Thoracic aorta (tissue), 2 donors: ENCODE measurements around the gene ATG2A. TPM values are rescaled to one million over a fixed set of nuclear protein-coding genes. Genes with fewer than 3 reads are reported as not detected.

Experiments
- ATAC-seq: fragments of 150-250 bp; one replicate; pipeline ENCODE4 v1.8.0; 2017; ENCODE audit warnings: low read depth; ENCODE audit not compliant: insufficient number of reproducible peaks, low FRiP score
- DNase-seq: peaks from one replicate; pipeline ENCODE4 v3.0.0-alpha.2; 2020; ENCODE audit warnings: low spot score
- H3K27ac ChIP-seq, 2 donors: fragments of 200-600 bp; sonication (generic); 1 replicate in 1 of 2; 2 replicates in 1 of 2; pipeline ENCODE4 v1.5.1; 2016; ENCODE audit warnings: mild to moderate bottlenecking in 2 of 2, moderate library complexity in 2 of 2
- H3K27me3 ChIP-seq: fragments of 200-600 bp; sonication (generic); replicated peaks from 2 replicates; pipeline ENCODE4 v1.6.0; 2016; ENCODE audit warnings: mild to moderate bottlenecking; ENCODE audit not compliant: insufficient read depth
- H3K36me3 ChIP-seq: fragments of 200-600 bp; sonication (generic); one replicate; pipeline ENCODE4 v1.5.1; 2016
- H3K4me1 ChIP-seq, 2 donors: fragments of 200-600 bp; sonication (generic); 1 replicate in 1 of 2; 2 replicates in 1 of 2; pipeline versions ENCODE4 v1.5.1 to v1.6.0; 2016; ENCODE audit warnings: low read depth in 2 of 2, mild to moderate bottlenecking in 1 of 2; ENCODE audit not compliant: control insufficient read depth in 1 of 2
- H3K4me3 ChIP-seq: fragments of 200-600 bp; sonication (generic); 2 replicates; pipeline ENCODE4 v1.5.1; 2016; ENCODE audit warnings: mild to moderate bottlenecking
- H3K9me3 ChIP-seq: fragments of 200-600 bp; sonication (generic); 2 replicates; pipeline ENCODE4 v1.5.1; 2016
- total RNA-seq, 2 donors: library from RNA; depleted of rRNA; stranded (reverse); fragments of >200 nt; gene quantifications; one replicate each; pipeline versions ENCODE4 v1.1.0 to v1.2.3, GENCODE V29; 2016
- TF ChIP-seq, protein P1 (sequence below): fragments of 200-600 bp; sonication (generic); IDR thresholded peaks from one replicate; pipeline ENCODE4 v1.5.1; 2019; ENCODE audit warnings: antibody characterized with exemption

The ATG2A gene
- total RNA-seq, 2 donors from 2014 or later: 18.5 to 35.2 TPM

GRCh38 chr11:64888406-64888728 is 28.6 kb downstream of the ATG2A start:
- no peaks in the 10 kb centered on the region for H3K36me3 ChIP-seq
- H3K9me3 ChIP-seq: no peaks in the 10 kb centered on the region
- TF ChIP-seq, protein P1, sequence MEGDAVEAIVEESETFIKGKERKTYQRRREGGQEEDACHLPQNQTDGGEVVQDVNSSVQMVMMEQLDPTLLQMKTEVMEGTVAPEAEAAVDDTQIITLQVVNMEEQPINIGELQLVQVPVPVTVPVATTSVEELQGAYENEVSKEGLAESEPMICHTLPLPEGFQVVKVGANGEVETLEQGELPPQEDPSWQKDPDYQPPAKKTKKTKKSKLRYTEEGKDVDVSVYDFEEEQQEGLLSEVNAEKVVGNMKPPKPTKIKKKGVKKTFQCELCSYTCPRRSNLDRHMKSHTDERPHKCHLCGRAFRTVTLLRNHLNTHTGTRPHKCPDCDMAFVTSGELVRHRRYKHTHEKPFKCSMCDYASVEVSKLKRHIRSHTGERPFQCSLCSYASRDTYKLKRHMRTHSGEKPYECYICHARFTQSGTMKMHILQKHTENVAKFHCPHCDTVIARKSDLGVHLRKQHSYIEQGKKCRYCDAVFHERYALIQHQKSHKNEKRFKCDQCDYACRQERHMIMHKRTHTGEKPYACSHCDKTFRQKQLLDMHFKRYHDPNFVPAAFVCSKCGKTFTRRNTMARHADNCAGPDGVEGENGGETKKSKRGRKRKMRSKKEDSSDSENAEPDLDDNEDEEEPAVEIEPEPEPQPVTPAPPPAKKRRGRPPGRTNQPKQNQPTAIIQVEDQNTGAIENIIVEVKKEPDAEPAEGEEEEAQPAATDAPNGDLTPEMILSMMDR: no peak
- ATAC-seq: no peak
- H3K27ac ChIP-seq: no peak overlapping the region
- no peak for DNase-seq
- H3K4me3 ChIP-seq: peak overlapping the region; percentile 63
- H3K27me3 ChIP-seq: no peaks in the 10 kb centered on the region
- peaks cover 0 to 11% of the 10 kb centered on the region in 2 donors for H3K4me1 ChIP-seq

DNA sequence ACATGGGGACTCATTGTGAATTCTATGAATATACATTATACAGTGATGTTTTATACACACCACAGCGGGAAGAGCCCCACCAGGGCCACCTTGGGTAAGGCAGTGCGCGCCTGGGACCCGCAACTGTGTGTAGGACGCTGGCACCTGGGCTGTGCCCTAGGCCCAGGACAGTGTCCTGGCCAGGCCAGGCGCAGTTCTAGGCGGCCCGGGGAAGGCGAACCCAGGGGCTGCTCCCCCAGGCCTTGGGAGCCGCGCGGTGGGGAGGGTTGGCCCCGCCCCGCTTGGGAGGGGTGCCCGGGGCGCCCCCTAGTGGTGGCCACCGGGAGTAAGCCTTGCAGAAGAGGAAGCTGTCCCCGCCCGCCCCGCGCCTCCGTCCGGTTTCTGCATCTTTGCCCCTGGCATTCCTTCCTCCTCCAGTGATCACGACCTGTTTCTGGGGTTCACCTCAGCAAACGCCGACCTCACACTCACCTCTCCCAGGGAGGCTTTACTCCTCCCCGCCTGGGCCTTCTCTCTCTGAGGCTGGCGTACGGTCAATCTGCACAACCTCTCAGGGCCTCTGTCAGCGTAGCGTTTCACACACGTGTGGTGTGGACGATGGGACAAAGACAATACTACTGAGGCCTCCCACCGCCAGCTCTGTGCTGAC is 29.1 kb downstream of the ATG2A start:
- Histone ChIP-seq H3K4me1 (peaks cover 4 to 14% of the 10 kb centered on the region in 2 donors), H3K4me3 (peak overlapping the region; percentile 63), H3K27me3 (no peaks in the 10 kb centered on the region), H3K9me3 (no peaks in the 10 kb centered on the region), H3K36me3 (no peaks in the 10 kb centered on the region), H3K27ac (peak overlapping the region in 1 of 2 donors; percentile 50)
- ATAC-seq: no peak
- DNase-seq: no peak
- TF ChIP-seq, protein P1: peak; percentile 98

- peaks cover 10 to 14% of the 10 kb centered on the region in 2 donors for H3K4me1 ChIP-seq
- H3K4me3 ChIP-seq: peak overlapping the region; percentile 63
- DNase-seq: no peak
- no peaks in the 10 kb centered on the region for H3K27me3 ChIP-seq
- peak overlapping the region in 1 of 2 donors; percentile 50 for H3K27ac ChIP-seq
- no peak for ATAC-seq
- TF ChIP-seq, protein P1: no peak
- H3K36me3 ChIP-seq: no peaks in the 10 kb centered on the region
- H3K9me3 ChIP-seq: no peaks in the 10 kb centered on the region
These were observed 29.7 kb downstream of the ATG2A start for GRCh38 chr11:64887234-64887756.

- H3K27me3 ChIP-seq: no peaks in the 10 kb centered on the region
- H3K27ac ChIP-seq: no peak overlapping the region
- peaks cover 14 to 22% of the 10 kb centered on the region in 2 donors for H3K4me1 ChIP-seq
- H3K9me3 ChIP-seq: no peaks in the 10 kb centered on the region
- DNase-seq (no peak), ATAC-seq (no peak)
- TF ChIP-seq, protein P1: no peak
- no peaks in the 10 kb centered on the region for H3K36me3 ChIP-seq
- H3K4me3 ChIP-seq: no peak overlapping the region
These were observed 31.4 kb downstream of the ATG2A start for GRCh38 chr11:64885367-64886286.

- Histone ChIP-seq H3K36me3 (no peaks in the 10 kb centered on the region), H3K9me3 (no peaks in the 10 kb centered on the region), H3K27me3 (no peaks in the 10 kb centered on the region), H3K27ac (peak overlapping the region; percentile 93 to 95), H3K4me1 (peaks cover 18 to 35% of the 10 kb centered on the region in 2 donors), H3K4me3 (no peak overlapping the region)
- no peak for DNase-seq
- no peak for ATAC-seq
- TF ChIP-seq, protein P1: no peak
These were observed 33.0 kb downstream of the ATG2A start for GRCh38 chr11:64884019-64884418.
